GM04504 (cell line): Measurements from ENCODE around the gene NEURL1B.
"Not testable (repeated sequence)": the region's sequence is repeated elsewhere in the genome, so short reads cannot be mapped to it uniquely, and the experiment has no call there.

Experiments used
- DNase-seq: peaks from one replicate; pipeline ENCODE4 v3.0.0-alpha.2; 2012; ENCODE audit warnings: low read depth

Gene NEURL1B

DNA sequence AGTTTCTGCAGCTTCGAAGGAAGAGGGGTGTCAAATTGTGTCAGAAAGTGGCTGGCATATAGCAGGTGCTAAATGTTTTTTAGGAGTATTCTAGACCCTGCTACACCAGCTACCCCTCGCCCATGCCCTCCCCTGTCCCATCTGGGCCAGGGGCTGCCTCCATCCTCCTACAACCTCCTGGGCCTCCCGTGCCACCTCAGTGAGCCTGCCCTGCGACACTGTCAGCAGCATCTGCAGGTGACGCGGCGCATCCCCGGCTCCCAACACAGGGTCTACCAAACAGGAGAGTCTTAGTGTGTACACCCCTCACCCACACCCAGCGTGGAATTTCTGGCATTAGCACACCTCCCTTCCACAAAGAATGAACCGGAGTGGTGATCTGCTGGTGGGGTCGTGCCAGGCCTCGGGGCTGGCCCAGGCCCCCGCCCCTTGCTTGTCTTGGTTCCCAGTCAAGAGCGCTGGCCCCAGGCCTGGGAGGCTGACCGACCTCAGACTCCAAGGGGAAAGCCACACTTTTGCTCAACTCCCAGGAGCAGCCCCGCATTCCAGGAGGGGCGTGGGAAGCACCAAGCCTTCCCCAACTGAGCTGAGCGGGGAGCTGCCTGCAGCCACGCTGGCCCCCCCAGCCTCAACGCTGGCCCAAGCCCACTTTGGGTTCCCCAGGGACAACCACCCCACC lies 55.2 kb downstream of the NEURL1B start:
- no peak for DNase-seq

DNA sequence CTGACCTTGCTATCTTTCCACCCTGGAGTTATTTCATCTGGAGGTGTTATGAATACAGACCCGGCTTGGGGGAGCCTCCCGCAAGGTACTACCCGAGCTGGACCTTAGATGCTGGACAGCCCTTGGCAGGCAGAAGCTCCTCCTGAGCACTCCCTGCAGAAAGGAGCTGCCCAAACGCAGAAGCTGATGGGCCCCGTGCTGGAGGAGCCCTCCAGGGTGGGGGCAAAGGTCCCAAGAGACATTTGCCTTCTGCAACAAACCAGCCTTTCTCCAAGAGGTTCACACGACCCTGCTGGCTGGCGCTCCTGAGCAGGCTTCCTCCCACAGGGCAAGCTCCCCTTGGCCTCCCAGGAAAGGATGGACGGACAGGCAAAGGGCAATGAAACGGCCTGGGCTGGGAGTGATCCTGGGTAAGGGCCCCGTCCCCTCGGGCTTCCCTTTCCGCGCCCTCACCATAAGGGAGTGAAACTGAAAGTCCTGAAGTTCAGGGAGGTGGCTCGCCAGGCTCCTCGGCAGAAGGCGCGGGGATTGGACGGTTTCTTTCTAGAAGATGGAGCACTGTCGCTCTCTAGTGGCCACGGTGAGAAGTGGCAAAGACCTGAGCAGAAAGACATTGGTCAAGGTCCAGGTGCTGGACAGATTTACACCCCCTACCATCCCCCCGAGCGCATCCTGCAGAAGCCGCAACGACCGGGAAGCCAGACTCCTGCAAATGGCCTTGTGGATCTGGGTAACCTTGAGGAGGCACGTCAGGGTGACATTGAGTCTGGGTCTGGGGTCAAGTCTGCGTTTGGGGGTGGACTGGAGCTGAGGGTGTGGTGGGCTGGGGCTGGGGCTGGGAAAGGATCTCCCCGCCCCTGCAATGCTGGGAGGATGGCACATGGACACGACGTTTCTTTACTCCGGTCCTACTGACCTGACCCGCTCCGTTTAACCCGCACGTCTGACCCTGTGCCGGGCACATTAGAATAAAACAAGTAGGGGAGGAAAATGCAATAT lies 56.4 kb downstream of the NEURL1B start:
- DNase-seq, result peak; percentile 71

DNA sequence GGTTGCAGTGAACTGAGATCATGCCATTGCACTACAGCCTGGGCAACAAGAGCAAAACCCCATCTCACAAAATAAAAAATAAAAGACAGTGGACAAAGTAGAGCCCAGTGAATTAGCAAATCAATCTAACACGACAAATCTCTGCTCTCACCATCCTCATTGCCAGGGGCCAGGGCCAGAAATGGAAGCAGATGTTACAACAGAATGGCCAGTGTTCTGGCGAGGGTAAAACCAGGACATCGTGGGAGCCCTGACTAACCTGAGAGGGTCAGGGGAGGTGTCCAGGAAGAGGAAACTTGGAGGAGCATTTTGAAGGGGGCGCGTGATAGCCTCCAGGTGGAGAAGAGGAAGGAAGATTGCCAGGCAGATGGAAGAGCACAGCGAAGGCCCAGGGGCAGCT lies 58.4 kb downstream of the NEURL1B start:
- DNase-seq, result no peak

DNA sequence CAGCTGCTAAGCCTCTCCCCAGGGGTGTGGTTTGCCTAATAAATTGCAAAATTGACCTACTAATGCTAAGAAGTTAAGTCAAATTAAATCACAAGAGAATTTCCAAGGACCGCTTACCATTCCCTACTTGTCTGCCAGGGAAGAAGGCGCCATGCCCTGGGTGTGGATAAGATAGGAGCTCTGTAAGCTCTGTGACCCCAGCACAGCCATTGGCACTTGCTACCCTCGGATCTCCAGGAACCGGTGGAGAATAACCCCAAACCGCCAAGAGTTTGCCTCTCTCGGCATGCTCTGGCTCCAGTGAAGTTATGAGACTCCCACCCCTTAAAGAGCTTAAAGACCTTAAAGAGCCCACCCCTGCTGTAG lies 58.9 kb downstream of the NEURL1B start:
- no peak for DNase-seq

DNA sequence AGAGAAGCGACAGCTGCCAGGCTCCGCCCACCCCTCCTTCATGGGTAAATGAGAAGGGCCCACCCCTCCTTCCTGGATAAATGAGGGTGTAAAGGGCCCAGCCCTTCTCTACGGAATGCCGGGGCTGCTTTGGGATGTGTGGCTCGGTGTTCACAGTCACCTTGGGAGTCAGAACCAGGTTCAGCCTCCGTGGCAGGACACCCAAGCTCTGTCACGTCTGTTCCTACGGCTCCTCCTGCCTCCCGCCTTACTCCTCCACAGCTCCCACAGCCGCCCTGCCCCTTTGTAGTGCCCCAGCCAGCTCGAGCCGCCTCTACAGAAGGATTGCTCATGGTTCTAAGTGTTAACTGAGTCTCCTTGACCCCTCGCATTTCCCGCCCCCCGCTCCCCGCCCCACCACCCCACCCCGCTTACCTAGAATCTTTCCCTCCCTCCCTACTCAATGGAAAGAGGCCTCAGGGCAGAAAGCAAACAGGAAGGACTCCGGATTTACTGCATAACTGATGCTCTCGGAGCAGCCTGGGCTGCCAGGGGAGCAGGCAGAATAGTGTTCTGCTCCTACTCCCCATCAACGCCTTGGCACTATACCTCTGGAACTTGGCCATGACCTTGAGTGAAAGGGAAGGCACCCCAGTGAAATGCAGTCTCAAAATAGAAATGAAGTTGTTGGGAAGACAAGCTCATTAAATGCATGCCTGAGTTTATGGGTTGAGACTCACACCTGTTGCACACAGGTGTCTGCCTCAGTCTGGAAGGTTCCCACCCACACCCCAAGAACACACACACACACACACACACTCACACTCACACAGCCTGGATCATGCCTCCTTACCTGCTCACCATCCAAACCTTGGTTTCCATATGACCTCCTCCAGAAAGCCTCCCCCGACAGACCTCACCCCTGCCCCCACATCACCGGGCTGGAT lies 59.6 kb downstream of the NEURL1B start:
- DNase-seq, result no peak

DNA sequence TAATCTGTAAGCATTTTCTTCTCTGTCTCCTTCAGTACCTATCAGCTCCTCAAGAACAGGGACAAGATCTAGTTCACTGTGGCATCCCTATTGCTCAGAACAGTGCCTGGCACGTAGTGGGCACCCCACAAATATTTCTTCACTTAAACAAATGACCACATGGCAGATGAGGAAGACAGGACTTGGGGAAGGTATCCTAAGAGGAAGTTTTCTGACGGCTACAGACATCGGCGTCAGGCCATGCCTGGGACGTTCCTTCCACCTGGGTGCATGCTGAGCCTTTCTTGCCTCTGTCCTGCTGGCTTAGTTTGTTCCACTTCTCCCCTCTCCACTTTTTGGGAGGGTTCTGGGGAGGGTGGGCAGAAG lies 60.2 kb downstream of the NEURL1B start:
- no peak for DNase-seq

DNA sequence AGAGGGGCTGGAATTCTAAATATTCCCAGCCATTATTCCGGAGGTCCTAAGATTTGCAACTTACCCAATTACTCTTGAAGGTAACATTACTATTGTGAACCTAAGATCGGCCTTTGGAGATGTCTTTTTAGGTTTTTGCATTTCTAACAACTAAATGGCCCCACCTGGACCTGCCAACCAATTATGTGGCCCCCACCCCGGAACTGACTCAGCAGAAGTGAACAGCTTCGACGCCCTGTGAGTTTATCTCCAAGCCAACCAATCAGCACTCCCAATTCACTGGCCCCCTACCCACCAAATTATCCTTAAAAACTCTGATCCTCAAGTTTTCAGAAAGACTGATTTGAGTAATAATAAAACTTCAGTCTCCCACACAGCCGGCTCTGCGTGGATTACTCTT lies 62.9 kb downstream of the NEURL1B start:
- DNase-seq, result no peak

DNA sequence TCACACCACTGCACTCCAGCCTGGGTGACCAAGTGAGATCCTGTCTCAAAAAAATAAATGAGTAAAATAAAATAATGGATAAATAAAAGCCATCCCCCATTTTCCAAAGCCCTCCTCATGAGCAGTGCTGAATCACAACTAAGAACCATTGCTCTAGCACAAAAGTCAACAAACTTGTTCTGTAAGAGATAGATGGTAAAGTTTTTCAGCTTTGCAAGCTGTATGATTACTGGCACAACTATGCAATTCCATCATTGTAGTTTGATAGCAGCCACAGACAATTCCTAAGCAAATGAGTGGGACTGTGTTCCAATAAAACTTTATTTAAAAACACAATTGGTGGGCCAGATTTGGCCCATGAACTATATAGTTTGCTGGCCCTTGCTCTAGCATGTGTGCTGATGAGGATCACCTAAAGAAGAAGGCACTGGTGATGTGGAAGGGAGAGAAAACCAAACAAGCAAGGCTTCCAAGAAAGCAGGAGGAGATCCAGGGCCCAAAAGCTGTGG lies 64.6 kb downstream of the NEURL1B start:
- no peak for DNase-seq

DNA sequence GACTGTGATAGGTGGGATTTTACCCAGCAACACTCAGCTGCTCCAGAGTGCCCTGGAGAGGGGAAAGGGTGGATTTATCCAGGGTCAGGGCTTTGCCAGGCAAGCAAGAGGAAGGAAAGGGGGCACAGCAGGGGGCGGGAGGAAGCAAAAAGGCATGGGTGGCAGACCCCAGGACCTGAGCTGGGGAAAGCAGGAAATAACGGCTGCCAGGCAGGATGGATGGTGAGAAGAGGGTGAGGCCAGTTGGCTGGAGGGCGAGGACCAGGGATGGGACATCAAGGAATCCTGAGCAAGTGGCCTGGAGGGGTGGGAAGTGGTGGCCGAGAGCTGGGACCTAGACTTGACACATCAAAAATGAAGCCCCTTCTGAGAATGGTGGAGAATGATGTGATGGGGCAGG lies 65.7 kb downstream of the NEURL1B start:
- no peak for DNase-seq

DNA sequence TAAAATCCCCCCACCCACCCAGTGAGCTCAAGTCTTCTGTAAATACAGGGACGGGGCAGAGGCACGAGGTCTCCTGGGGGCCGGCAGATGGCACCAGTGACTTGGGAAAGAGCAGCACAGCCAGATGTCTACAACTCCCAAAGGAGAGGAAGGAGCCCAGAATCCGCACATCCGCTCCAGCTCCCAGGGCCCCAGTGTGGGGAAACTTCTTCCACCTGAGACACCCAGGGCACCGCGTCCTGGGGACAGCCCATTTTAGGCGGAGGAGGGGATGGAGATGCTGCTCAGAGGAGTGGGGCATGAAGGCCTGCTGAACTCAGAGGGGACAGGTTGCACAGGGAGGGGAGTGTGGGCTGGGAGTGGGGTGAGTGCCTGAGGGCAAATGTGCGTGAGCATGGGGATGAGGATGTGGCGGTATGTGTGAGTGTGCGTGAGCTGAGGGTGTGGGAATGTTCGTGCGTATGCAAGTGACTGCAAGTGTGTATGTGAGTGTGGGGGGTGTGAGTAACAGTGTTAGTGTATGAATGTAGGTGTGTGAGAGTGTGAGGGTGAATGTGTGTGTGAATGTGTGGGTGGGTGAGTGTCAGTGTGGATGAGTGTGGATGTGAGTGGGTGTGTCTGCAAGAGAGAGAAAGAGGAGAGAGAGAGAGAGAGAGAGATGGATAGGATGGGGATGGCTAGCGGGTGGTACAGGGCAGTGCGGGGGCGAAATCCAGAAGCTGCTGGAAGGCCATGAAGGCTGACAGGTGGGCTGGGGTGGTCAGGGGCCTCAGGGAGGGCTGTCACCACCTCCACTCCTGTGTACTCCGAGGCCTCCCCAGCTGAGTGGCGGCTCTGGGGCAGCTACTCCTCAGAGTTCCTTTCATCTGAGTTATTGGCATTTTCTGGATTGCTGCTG lies 66.5 kb downstream of the NEURL1B start:
- peak; percentile 52 for DNase-seq

DNA sequence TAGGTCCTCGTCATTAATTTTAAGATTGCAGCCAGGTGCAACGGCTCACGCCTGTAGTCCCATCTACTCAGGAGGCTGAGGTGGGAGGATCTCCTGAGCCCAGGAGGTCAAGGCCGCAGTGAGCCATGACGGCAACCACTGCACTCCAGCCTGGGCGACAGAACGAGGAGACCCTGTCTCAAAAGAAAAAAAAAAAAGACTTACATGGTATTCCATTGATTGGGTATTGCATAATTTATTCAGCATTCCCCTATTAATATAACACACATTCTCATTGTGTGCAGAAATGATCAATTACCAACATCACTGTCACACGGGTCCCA lies 67.1 kb downstream of the NEURL1B start:
- DNase-seq, result no peak

DNA sequence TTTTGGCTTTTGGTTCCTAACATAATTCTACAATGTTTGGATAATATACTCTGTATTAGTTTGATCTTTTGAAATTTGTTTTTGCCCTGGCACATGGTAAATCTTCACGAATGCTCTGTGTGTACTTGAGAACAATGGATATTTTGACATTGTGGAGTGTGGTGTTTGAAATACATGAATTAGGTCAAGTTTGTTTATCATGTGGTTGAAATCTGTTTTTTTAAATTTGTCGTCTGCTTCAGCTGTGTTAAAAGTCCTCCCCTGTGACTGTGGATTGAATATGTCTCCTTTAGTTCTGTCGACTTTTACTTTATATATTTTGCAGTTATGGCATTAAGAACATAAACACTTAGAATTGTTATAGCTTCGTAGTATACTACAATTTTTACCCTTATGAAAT lies 69.6 kb downstream of the NEURL1B start:
- DNase-seq, result no peak

DNA sequence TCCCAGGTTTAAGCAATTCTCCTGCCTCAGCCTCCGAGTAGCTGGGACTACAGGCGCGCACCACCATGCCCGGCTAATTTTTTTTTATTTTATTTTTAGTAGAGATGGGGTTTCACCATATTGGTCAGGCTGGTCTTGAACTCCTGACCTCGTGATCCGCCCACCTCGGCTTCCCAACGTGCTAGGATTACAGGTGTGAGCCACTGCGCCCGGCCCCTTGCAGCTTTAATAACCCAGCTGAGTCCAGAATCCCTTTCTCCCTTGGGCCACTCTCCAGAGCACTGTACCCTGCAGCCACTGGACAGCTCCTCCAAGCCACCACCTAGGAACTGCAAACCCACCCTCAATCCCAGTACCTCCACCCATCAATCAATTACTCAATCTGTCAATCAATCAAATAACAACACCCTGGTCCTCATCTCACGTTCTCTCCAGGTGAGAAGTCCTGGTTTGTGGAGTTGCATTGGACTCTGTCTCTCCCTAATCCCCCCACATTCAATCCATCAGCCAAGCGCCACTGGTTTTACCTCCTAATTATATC lies 70.3 kb downstream of the NEURL1B start:
- DNase-seq, result not testable (repeated sequence)

DNA sequence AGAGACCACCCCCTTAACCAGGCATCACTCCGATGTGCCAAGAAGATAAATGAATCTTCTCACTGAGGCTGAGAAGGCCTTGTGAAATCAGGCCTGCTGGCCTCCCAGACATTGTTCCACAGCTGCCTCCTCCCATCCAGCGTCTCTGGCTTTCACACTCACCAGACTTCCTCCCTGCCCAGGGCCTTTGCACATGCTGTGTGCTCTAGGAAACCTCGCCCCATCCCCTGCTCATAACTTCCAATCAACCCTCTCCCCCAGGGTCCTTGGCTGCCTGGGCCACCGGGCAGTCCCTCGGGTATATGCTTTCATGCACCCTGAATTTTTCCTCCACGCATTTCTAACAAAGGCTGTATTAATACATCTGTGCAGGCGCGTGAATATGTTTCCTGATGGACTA lies 71.5 kb downstream of the NEURL1B start:
- DNase-seq, result no peak

DNA sequence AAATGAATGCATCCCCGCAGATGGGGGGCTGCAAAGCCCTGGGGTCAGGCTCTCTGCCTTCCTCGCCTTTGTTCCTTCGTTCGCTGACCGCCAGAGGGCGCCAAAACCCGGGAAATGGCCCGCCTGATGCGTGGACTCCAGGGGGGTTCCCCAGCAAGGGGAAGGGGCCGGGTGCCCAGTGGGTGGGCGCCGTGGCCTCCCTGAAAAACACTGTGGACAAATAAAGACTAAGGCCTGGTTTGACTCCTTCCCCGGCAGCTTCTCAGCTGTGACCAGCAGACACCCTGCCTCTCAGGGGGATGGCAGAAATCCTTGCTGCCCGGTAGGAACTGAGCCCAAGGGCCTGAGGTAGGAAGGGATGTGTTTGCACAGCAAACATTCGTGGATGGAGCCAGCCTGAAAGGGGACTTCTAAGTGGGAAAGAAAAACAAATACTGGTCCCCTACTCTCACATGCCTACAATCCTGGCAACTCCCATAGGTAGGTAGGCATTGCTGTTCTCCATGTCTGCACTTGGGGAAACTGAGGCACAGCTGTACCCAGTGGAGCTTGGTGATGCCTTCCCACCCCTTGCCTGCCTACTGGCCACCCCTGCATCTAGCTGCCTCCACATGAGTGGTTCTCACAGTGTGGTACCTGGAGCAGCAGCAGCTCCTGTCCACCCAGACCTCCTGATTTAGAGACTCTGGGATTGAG lies 72.2 kb downstream of the NEURL1B start:
- no peak for DNase-seq

DNA sequence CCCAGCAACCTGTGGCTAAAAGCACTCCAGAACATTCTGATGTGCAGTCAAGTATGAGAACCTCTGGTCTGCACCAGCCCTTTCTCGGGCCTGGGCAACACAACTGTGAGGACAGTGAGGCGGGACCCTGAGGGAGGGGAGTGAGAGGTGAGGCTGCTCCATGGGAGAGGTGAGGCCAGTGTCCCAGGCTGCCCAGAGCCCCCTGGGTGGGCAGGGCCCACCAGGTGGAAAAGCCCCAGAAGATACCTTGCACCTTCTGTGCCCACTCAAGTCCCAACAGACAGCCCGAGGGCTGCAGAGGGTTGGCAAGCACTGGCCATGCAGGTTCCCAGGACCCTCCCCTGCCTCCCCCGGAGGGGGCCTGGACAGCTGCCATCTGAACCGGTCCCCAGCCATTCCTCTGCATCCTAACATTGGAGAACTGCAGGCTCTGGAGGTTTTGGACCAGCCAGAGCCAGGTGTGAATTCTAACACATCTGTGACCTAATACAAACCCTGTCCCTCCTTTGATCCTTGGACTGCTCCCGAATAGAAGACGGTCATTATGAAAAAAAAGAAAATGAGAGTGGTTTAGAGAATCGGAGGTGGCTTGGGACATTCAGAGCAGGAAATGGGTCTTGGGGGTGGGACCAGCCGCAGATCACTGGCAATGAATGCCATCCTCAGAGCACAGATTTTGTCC lies 72.9 kb downstream of the NEURL1B start:
- DNase-seq, result no peak

DNA sequence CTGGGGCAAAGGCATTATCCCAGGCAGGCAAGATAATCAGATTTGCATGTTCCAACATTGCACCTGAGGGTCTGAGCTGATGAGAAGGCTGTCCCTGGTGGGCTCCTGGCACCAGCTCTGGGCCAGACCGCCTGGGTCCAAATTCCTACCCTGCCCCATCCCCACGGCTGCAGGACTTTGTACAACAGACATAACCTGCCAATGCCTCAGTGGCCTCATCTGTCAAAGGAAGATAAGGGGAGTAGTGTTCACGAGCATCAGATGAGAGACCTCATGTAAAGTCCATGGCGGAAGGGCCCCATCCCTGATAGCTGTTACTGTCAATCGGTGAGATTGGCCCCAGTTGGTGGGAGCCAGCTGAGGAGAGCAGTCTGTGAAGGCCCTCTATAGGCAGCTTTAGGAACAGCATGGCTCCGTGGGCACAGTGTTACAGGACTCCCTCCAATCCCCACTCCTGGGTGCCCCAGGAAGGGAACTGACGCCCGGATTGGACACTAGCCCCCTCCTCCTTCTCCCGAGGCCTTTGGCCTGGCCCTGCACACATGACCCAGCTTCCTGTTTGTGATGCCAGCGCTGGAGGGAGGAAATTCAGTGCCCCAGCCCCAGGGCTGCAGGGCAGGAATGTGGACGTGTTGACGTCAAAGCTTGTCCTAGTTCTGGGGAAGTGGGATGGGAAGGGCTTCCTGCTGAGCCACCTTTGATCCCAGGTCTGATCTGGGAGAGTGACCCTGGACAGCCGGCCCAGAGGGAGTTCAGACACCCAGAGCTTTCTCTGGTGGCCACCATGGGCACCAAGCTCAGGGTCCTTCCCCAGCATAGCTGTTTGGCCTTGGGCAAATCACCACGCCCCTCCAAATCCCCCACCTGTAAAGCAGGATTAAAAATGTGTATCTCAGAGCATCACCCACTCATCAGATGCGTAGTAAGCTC lies 73.7 kb downstream of the NEURL1B start:
- no peak for DNase-seq

DNA sequence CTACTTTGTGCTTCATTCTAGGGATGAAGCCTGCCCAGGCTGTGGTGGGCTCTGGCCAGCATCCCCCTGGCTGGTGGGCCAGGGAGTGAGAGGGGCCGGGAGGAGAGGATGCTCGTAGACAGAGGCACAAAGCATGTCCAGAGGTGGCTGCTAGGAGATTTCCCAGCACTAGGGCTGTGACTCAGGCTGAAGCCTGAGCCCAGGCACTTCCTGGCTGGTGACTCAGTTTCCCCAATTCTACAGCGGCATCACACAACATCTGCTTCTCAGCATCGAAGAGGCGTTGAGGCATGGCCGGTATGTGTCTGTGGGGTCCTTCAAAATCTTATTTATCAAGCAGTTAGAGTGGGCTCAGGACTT lies 74.3 kb downstream of the NEURL1B start:
- no peak for DNase-seq
